D721Med (cell line): ENCODE measurements around the gene STYXL1.
"Not testable (repeated sequence)": the region's sequence is repeated elsewhere in the genome, so short reads cannot be mapped to it uniquely, and the experiment has no call there.

ENCODE experiments used
- DNase-seq: peaks from one replicate; pipeline ENCODE4 v3.0.0; 2011; ENCODE audit warnings: low spot score; ENCODE audit not compliant: insufficient read length
- FAIRE-seq: peaks from 2 replicates; lab custom pipeline; 2011; peaks lifted over from hg19 to GRCh38; lab: Jason Lieb, UNC
- CTCF ChIP-seq: IDR thresholded peaks from 2 replicates; pipeline ENCODE4 v1.5.1; 2012; ENCODE audit warnings: mild to moderate bottlenecking, control low read depth; ENCODE audit not compliant: insufficient read depth; ENCODE audit errors: missing control alignments

STYXL1 gene

GRCh38 chr7:76008156-76008687 is 39.6 kb downstream of the STYXL1 start:
- FAIRE-seq = no peak
- no peak for TF ChIP-seq CTCF
- no peak for DNase-seq

GRCh38 chr7:76005004-76005403 is 42.8 kb downstream of the STYXL1 start:
- not testable (repeated sequence) for DNase-seq, FAIRE-seq

GRCh38 chr7:76003351-76003750 is 44.4 kb downstream of the STYXL1 start:
- no peak for DNase-seq
- FAIRE-seq = no peak
- TF ChIP-seq CTCF = no peak

- no peak for TF ChIP-seq CTCF
- DNase-seq (no peak), FAIRE-seq (no peak)
Measured at GRCh38 chr7:76002822-76003221, 45.0 kb downstream of the STYXL1 start.

GRCh38 chr7:76002139-76002538 is 45.7 kb downstream of the STYXL1 start:
- DNase-seq = no peak
- no peak for TF ChIP-seq CTCF
- no peak for FAIRE-seq

GRCh38 chr7:76000566-76000965 is 47.2 kb downstream of the STYXL1 start:
- no peak for DNase-seq
- no peak for TF ChIP-seq CTCF
- no peak for FAIRE-seq

GRCh38 chr7:75998038-75998437 is 49.8 kb downstream of the STYXL1 start:
- DNase-seq = no peak
- no peak for FAIRE-seq
- TF ChIP-seq CTCF = no peak

- no peak for FAIRE-seq
- no peak for DNase-seq
- no peak for TF ChIP-seq CTCF
Measured at GRCh38 chr7:75996476-75996875, 51.3 kb downstream of the STYXL1 start.
